ENCODE measurements around the gene PCF11.

PCF11 gene

DNA sequence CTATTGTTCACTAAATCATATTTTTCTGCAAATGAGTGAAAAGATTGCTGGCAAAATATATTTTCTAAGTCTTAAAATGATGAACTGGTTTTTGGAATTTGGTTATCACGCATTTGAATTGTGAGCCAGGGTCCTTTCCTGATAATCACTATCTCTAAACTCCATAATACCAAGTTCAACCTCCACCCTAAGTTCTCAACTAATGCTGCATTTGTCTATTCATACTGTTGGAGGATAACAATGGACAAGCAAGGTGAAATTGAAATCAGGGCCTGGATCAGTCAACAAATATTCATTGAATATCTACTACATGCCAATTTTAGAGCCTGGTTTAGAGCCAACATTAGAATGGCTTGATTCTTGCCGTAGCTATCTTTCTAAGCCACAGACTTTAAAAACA, 4.7 kb upstream of the PCF11 start:
- no peak for DNase-seq

- DNase-seq = no peak
Measured at GRCh38 chr11:83153764-83154163, 3.2 kb upstream of the PCF11 start.

DNA sequence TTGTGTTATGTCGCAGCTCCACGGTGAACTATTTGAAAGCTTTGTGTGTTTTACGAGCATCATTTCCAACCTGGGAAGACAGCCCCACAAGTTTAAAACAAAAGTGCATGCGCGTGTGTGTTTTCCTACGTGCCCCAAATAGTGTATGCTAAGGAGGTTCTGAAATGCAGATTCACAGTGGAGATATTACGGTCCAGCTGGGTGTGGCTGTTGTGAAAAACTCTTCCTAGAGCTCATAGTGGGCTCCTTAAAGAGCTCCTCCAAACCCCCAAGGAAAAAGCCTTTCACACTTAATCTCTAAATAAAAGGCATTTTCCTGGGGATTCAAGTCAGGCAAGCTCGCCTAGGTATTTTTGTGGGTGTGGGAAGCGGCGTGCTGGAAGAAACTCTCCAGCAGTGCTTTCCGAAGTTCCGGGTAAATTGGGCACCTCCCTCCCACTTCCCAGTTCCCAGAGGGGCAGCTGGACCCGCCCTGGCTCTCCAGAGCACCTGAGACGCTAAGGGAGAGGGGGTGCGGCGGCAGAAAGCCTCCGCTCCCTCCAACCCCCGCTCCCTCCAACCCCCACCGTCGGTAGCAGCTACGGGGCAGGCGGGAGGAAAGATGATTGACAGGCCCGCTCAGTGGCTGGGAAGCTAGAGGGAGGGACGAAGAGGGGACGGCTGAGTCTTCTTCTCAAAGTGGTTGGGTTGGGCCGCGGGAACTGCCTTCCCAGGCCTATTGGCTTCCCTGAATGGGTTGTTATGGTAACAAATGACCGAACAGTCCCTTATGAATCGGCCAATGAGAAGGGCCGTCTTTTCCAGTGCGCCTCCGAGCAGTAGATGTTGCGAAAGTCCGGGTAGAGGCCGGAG, 561 bp upstream of the PCF11 start:
- peak; percentile 100 for DNase-seq

- DNase-seq = peak; percentile 36
Measured at GRCh38 chr11:83157594-83158356, 844 bp downstream of the PCF11 start.

- no peak for DNase-seq
Measured at GRCh38 chr11:83158357-83158786, 1.4 kb downstream of the PCF11 start.

DNA sequence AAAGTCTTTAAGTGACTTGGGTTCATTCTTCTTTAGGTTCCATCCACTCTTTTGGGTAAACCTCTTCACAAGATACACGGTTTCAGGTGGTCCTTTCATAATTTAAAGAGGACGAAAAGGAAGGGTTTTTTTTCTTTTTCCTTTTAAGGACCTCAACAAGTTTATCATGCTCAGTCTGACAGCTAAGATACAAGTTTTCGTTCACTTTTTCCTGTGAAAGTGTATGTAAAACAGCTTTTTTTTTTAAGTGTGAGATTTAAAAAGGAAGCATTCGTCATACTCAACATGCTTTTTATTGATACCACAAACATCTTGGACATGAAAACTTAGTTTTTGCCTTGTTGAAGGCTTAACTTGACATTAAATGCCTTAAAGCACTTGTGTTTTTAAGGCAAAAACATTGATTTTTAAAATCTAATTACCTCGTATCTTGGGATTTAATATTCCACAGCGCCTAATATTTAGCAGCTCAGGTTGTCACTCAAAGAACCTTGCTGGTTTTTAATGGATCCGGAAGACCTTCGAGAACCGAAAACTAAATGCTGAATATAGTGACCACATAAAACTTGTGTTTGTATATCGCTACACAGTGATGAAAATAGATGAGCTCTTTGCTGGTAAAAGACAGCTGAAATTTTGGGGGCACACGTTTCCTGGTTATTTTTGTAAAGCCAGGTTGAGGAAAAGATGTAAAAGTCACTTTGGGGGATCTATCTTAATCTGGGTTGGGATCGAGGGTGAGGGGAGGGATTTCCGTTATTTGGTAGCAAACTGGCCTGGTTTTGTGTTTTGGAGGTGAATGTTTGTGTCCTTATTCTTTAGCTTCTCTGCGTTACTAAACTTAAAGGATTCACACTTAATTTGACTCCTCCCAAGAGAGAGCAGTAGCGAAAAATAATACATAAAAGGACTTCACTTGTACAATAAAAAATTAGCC, 2.3 kb downstream of the PCF11 start:
- DNase-seq = no peak

- no peak for DNase-seq
Measured at GRCh38 chr11:83159902-83160865, 3.3 kb downstream of the PCF11 start.

GRCh38 chr11:83161610-83162199, 4.8 kb downstream of the PCF11 start:
- DNase-seq = no peak

DNA sequence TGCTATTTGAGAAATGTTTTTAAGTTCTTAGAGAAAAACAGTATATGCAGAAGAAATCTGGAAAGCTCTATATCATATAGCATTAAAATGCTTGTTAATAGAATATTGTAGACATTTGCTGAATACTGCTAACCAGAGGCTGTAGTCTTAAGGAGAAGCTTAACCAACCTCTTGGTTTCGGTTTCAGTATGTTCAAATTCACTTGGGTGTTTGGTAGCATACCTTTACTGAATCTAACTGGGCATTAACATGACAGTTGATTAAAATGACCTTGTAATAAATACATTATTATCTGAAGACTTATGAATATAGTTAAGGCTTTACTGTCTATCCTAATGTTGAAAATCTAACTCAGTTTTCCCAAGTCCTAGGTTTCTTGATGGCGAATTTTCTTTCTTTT, 5.4 kb downstream of the PCF11 start:
- no peak for DNase-seq

- no peak for DNase-seq
Measured at GRCh38 chr11:83166193-83166866, 9.4 kb downstream of the PCF11 start.

DNA sequence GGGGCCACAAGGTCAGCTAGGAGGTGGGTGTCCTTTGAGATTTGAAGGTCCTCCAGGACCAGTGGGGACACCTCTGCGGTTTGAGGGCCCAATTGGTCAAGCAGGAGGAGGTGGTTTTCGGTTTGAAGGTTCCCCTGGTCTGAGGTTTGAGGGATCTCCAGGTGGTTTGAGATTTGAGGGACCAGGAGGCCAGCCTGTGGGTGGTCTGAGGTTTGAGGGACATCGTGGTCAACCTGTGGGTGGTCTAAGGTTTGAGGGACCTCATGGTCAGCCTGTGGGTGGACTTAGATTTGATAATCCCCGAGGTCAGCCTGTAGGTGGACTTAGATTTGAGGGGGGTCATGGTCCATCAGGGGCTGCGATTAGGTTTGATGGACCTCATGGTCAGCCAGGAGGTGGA, 11.8 kb downstream of the PCF11 start:
- DNase-seq = no peak

- DNase-seq = no peak
Measured at GRCh38 chr11:83170865-83171264, 13.9 kb downstream of the PCF11 start.

DNA sequence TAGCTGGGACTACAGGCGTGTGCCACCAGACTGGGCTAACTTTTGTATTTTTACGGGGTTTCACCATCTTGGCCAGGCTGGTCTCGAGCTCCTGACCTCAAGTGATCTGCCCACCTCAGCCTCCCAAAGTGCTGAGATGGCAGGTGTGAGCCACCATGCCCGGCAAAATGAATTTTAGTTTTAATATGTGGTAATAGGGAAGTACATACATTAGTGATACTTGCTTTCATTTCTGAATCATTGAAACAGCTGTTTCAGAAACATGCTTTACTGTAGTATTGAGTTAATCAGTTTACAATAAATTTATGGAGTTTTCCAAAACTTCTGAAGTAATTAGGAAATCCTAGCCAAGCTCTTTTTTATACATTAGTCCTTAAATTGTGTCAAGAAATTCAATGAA, 15.6 kb downstream of the PCF11 start:
- DNase-seq = no peak

DNA sequence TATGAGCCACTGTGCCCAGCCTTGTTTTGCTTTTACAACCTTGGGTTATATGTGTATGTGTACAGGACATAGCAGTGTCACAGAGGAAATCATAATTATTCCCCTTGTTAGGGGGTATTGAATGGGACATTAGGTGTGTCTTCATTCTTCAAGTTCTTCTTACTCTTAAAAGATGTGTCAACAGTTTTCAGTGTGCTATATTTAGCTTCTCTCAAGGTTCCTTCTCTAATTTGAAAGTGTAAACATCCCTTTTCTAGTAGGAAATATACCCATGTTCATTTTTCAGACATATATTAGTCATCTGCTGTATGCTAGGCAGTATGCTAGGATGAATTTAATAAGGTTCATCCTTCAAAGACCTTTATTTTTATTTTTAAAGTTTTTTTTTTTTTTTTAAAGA, 17.1 kb downstream of the PCF11 start:
- no peak for DNase-seq

GRCh38 chr11:83175815-83176214, 18.9 kb downstream of the PCF11 start:
- no peak for DNase-seq

DNA sequence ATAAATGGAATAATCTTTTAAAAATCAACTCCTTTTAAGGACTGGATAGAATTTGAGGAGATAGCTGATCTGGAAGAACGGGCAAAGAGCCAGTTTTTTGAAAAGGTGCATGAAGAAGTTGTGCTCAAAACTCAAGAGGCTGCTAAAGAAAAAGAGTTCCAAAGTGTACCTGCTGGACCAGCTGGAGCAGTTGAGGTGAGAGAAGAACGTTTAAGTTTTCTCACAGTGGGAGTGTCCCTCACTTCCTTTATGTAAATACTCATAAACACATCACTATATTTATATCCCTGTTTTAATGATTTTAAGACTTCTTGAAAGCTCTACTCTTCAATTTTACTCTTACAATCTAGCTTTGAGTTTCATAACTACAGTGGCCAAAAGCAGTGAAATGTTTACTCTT, 24.9 kb downstream of the PCF11 start:
- no peak for DNase-seq

GRCh38 chr11:83185767-83186166, 28.8 kb downstream of the PCF11 start:
- no peak for DNase-seq

- DNase-seq = no peak
Measured at GRCh38 chr11:83187465-83187864, 30.5 kb downstream of the PCF11 start.

GRCh38 chr11:83191491-83191890, 34.6 kb downstream of the PCF11 start:
- no peak for DNase-seq

GRCh38 chr11:83191986-83192385, 35.1 kb downstream of the PCF11 start:
- no peak for DNase-seq
